GM19035 (cell line): Measurements from ENCODE around the gene TKTL1.

Experiments
- ATAC-seq: cut with Tn5 transposase; IDR thresholded peaks from one replicate; pipeline ENCODE4 v1.9.1; 2021; ENCODE audit not compliant: unreplicated experiment

TKTL1 gene

DNA sequence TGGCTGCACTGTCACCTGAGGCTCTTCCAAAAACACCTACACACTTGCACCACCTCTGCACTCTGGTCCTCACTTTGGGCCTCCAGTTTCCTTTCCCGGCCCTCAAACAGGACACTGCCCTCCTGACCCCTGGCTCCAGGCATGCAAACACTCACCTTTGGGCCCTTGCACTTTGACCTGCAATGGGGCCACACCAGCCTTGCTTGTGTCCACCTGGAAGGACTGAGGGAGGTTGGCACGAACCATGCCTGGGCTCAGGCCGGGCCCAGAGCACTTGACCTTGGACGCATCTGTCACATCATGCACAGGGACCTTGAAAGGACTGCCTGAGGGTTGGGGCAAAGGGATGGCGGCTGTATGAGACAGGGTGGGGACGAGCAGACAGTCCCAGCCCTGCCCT is 63.2 kb downstream of the TKTL1 start:
- no peak for ATAC-seq

DNA sequence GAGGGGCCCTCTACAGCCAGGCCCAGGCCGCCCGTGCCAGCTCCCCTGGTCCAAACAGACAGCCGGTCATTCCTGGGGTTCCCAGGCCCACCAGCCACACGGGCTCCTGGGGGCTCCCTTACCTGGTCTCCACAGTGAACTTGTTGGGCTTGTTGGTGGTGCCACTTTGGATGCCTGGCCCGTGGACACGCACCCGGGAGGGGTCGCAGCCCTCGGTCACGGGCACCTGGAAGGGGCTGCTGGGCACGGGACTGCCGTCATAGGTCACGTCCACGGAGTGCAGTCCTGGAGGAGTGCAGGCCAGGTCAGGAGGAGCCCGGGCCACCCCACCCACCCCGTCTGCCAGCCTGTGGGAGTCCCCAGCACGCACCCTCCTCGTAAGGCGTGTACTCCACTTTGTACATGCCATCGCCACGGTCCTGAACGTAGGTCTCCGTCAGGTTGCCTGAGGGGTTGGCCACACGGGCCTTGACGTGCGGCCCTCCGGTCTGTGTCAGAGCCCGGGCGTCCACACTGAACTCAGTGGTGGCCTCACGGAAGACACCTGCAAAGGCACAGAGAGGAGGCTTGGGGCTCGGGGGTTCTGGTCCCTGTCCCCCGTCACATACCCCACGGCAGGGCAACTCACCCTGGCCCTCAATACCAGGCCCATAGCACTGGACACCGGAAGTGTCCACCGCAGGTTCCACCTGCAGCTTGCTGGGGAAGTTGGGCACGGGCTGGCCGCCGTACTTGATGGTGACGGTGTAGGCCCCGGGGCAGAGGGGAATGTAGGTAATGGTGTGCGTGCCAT is 64.0 kb downstream of the TKTL1 start:
- ATAC-seq: no peak

DNA sequence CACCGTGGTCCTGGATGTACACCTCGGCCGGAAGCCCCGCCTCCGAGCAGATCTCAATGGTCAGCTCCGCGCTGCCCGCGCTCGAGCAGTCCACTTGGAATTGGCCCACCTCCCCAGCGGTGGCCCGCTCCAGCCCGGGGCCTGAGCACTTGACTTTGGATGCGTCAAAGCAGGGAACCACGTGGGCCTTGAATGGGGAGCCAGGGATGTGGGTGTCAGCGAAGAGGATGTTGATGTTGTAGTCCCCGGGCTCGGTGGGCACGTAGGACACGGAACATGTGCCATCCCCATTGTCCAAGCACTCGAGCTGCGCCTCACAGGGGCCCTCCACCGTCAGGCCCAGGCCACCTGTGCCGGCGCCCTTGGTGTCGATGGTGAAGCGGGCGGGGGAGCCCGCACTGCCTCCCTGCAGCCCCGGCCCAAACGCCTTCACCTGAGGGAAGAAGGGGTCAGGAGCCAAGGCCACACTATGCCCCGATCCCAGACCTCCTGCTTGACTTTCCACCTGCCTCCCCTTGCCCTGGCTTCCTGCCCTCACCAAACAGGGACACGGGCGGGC is 64.6 kb downstream of the TKTL1 start:
- ATAC-seq: no peak

DNA sequence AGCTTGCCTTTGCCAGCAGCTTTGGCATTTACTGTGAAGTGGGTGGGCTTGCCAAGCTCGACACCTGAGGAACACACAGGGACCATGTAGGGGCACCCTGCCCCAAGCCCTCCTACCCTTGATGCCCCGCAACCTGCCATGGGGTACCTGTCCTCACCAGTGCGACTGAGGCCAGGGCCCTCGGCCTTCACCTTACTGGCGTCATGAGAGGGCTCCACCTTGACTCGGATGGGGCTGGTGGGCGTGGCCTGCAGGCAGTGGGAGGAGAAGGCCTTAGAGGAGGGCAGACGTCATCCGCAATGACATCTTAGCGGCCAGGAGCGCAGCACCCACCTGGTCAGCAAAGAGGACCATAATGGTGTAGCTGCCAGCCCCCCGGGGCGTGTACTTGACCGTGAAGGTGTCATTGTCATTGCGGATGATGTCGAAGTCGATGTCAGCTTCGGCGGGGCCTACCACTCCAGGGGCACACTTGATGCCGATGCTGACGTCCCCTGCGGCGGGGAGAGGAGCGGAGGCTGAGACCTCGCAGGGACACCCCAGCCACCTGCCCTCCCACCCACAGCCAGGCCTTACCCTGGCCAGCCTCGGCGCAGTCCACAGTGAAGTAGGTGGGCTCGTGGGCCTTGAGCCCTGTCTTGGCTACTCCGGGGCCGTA is 66.6 kb downstream of the TKTL1 start:
- no peak for ATAC-seq

DNA sequence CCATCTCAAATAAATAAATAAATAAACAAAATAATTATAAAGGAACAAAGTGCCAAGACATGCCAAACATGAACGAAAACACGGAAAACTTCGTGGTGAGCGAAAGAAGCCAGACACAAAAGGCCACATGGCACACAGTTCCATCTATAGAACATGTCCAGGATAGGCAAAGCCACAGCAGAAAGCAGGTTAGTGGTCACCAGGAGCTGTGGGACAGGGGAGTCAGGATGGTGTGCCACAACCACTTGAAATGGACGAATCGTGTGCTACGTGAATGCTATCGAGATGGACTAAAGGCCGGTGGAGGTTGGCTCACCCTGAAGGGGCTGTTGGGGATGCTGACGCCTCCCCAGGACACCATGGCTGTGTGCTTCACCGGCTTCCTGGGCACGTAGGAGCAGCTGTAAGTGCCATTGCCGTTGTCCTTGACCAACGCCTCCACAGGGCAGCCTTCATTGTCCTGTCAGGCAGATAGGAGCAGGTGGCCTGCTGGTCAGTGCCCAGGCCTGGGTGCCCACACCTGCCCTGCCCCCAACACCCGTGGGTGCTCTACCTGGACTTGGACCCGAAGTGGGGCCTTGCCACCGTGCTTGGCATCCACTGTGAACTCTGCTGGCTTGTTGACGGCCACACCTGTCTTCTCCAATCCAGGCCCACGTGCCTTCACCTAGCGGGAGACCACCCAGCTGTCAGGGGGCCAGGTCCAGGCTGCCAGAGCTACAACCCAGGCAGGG is 68.3 kb downstream of the TKTL1 start:
- no peak for ATAC-seq

DNA sequence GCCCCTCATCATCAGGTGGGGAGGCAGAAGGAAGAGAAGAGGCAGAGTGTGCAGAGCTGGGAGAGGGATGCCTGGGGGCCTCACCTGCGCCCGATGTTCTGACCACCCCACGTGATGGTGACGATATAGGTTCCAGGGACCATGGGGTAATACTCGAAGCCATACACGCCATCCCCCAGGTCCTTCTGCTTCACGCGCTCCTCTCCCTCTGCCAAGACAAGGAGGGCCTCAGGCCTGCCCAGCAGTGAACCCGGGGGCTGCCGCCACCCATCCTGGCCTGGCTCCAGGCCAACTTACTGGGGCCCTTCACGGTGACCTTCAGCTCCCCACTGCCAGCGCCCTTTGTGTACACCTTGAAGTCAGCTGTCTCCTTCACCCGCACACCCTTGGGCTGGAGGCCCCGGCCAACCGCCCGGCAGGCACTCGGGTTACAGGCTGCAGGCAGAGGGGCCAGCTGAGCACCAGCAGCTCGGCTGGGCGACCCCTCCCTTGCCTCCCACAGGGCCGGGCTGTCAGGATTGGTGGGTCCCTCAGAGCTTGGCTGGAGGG is 69.5 kb downstream of the TKTL1 start:
- ATAC-seq: no peak

DNA sequence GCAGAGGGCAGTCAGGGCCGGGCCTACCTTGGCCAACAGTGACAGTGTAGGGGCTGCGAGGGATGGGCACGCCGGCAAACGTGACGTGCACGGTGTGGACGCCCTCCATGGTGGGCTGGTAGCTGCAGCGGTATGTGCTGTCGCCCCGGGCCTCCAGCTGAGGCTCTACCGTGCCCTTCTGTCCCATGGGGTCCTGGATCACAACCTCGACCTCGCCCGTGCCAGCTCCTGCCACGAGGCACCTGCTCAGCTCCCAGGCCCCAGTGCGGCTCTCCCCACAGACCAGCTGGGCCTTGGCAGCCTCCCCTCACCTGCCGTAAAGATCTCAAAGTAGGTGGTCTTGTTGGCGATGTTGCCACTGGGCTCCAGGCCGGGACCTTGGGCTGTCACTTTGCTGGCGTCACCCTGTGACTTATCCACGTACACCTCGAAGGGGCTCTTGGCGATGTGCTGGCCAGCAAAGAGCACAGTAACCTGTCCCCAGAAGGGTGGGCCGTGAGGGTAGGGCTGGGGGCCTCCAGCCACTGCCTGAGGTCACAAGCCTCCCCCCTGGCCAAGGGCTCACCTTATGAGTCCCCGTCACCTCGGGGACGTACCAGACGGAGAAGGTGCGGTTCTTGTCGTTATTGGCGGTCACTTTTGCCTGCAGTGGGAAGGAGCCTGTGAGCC is 70.5 kb downstream of the TKTL1 start:
- ATAC-seq: no peak

DNA sequence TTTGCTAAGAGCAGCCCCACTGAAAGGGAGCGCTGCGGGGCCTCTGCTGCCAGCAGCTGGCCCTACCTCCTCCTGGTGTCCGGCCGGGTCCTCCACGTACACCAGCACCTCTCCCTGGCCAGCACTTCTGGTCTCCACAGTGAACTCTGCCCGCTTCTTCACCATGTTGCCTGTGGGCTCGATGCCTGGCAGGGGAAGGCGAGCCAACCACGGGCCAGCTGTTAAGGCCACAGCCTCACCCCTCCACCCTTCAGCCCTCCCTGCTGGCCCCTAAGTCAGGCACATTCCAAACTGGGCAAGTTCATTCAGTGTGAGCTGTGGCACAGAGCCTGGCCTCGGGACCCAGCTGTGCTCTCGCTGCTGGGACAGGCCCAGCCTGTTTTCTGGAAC is 71.1 kb downstream of the TKTL1 start:
- no peak for ATAC-seq

DNA sequence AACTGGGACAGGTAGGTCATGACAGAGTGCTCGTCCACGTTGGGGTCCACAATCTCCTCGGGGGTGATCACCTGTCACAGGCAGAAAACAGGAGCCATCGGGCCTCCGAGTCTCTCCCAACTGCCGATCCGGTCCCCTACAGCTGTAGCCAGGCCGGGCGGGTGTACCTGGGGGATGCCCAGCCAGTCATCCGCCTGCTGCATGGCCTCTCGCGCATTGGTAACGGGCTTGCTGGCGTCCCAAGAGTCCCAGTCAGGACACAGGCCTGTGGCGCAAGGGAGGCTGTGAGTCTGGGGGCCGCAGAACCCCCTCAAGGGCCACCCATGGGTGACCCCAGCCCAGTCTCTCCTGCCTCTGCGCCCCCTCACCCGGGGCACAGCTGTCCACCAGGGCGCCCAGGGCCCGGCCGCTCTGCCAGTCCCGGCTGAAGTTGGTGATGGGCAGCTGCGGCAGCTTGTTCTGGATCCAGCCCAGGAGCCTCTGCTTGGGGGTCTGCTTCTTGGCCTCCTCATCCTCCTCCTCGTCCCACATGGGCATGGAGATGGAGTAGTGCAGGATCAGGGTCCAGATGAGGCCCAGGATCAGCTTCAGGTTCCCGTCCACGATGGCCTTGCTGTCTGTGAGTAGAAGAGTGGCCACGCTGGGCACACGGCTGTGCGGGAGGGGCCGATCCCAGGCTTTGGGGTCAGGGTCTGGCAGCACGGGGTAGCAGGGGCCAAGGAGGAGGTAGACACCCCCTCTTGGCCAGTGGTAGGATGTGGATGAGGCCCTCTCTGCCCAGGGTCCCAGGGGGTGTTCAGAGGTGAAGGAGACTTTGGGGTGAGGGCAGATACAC is 72.1 kb downstream of the TKTL1 start:
- ATAC-seq: no peak

DNA sequence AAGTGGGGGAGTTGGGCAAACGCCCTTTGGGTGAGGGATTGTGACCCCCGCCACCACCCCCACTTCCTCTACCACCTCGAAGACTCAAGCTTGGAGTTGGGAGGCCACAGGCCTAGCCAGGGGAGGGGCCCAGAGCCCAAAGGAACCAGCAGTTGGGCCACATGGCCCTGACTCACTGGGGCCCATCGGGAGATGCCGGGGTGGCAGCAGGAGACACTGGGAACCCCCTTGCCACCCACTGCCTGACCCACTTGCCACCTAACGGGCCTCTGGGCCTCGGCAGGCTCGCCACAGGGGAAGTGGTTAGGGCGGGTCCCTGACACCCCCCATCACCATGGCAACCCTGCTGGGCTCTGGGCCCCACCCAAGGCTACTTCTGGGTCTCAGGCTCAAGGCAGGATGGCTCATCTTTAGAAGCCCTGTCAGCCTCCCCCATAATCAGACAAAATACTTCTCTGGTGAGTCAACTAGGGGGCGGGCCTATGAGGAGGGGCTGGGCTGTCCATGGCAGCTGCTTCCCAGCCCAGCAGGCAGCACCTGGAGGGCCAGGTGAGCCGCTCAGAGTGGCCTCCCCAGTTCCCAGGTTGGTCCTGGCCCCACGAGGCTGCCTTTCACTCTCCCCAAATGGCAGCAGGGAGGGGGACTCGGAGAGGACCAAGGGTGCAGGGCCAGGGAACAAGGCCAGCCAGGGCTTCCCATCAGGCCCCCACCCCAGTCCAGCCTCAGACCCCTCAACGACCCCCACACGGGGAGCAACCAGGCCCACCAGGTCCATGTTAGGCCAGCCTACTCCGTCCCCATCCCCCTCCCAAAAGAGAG is 73.2 kb downstream of the TKTL1 start:
- peak; percentile 40 for ATAC-seq

DNA sequence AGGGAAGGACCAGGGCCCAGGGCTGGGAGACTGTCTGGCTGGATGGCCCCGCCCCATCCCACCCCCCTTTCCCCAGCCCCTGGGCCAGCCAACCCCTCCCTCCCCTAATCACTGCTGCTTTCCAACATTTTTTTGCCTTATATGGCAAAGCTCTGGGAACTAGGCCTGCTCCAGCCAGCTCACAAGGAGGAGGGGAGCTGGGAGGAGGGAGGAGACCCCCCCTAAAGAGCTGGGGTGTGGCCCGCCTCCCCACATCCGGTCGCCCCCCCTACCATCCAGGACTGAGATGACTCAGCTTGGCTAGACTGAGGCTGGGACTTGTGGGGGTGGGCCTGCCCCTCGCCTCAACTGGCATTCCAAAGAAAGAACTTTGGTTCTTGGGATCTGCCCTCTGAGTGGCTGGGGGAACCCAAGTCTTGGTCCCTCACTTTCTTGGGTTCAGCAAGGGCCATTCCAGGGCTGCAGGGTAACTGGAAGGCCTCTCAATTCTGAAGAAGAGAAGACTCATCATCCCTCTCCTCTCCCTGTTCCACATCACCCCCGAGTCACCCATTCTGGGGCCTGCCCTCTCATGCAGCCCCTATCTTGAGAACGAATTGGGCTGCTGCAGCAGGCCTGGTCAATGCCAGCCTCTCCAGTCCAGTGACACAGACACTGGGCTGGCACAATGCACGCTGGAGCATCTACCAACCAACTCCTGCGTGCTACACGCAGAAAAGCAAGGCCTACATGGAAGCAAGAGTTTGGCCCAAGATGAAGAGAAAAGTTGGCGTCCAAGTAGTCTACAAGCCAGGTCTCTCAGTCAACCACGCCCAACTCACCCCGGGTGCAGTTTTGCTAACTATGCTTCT is 74.1 kb downstream of the TKTL1 start:
- ATAC-seq: no peak

DNA sequence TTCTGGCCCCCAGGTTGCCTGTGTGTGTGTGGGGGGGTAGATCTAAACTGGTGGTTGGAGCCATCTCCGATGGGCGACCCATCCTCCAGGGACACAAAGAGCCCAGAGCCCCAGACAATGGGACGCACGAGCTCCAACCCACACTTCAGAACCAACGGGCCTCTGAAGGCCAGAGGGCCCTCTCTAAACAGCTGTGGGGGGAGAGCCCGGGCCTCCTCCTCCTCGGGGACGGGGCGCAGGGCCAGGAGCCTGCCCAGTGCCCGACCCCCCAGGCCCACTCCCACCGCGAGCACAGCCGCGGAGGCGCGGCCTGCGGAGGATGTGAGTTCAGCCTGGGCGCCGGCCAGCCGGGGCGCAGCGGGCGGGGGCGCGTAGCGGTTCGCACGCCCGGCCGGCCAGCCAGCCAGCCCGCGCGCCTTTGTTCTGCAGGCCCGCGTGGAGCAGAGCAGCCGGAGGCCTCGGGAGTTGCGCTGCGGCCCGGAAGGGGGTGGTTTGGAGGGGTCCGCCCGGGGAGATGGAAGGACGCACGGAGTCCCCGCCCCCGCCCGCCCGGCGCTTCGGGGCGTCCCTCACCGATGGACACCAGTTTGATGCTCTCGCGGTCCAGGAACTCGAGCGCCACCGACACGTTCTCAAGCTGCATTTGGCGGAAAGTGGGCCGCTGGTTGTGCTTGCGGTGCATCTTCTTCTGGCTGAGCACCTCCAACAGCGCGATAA is 74.9 kb downstream of the TKTL1 start:
- ATAC-seq: peak; percentile 3

DNA sequence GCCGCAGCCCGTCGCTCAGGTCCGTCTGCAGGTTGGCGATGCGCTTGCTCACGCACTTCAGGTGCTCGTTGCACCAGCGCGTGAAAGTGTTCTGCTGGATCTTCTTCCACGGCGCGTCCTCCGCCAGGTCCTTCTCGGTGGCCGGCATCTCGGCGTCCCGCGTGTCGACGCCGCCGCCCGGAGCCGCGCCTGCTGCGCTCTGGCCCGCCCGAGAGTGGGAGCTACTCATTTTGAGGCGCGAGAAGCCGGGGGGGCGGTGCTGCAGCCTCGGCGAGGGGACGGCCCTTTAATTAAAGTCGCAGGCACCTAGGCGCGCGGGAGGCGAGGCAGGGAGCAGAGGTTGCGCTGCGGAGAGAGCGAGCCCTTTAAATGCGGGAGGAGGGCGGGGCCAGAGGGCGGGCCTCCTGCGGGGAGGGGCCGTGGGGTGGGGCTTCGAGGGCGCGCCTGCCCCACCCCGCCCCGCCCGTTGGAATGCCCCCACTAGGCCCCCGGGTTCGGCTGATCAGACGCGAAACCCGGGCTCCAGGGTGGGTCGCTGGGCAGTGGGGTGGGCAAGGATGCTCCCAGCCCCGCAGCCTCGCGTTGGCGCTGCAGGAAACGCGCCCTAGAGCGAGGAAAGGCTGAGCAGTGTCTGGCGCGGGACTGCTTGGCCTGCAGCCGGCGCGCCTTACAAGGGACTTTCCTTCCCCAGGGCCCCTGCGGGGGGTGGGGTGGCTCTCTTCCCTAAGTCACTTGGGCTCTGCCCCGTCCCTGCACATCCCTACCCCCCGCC is 75.6 kb downstream of the TKTL1 start:
- ATAC-seq: peak; percentile 59

DNA sequence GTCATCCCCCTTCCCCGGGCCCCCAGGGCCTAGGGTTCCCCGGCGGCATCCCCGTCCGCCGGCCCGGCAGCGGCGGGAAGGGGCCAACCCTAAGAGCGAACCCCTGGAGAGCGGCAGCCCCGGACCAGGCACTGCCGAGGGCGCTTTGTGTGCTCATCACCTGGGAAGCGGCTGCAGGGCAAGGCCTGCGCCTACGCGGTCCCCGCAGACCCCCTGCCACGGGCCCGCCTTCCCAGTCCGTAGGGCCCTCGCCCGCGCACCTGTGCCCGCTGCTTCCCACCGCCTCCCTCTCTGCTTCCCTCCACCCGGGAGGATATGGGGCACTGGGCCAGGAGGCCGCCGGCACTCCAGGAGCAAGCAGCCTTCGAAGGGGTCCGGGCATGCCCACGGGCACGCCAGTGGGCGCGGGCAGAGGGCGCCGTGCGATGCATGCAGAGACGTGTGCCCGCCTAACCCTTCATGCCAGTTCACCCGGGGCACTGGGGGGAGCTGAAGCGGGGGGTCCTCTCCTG is 76.2 kb downstream of the TKTL1 start:
- ATAC-seq: no peak

DNA sequence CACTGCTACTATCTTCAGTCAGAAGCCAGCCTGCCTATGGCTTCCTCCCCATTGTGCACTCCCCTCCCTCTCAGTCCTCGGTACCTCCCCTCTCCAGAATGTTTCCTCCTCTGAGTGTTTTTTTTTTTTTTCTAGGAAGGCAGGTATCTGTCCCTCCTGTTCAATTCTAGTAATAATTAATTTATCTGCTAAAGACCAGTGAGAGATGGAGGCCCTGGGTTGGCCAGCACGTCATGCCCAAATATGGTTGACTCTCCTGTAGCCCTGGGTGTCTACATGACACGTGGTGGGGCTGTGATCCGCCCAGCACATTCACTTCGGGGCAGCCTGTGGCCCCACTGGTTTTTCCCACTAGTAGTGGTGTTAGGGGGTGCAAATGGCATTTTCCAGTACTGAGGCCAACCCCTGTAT is 77.0 kb downstream of the TKTL1 start:
- no peak for ATAC-seq
